ENCODE results near the gene NCL.
"Not testable (repeated sequence)": the region's sequence is repeated elsewhere in the genome, so short reads cannot be mapped to it uniquely, and the experiment has no call there.

Gene NCL

DNA sequence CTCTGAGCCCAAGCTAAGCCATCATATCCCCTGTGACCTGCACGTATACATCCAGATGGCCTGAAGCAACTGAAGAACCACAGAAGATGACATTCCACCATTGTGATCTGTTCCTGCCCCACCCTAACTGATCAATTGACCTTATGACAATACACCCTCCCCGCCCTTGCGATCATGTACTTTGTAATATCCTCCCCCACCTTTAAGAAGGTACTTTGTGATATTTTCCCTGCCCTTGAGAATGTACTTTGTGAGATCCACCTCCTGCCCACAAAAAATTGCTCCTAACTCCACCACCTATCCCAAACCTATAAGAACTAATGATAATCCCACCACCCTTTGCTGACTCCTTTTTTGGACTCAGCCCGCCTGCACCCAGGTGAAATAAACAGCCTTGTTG lies 33.8 kb downstream of the NCL start:
- not testable (repeated sequence) for DNase-seq (ENCODE audit: low read depth, low spot score)

DNA sequence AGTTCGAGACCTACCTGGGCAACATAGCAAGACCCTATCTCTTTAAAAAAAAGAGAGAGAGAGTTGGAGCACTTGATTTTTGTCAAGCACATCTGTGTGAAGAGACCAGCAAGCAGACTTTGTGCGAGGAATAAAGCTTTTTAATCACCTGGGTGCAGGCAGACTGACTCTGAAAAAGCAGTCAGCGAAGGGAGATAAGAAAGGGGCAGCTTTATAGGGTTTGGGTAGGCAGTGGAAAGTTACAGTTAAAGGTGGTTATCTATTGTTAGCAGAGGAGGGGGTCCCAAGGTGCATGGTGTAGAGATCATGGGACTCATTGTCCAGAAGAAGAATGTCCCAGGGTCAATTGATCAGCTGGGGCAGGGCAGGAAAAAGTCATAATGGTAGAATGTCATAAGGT lies 34.4 kb downstream of the NCL start:
- no peak for DNase-seq (ENCODE audit: low read depth, low spot score)

DNA sequence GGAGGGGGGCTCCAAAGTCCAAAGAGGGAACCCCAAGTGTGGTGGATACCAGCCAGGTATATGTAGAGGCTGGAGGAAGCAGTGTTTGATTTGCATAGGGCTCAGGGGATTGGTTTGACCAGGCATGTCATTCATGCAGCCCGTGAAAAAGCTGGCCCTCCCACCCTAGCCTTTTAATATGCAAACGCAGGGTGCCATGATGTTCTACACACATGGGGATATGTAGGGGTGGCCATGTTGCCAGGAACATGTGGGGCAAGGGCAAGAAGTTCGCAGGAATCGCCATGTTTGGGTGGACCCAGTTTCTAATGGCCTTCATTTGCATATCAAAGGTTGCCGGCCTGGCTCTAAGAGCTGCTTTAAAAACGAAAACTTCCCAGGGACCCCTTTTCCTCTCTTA lies 35.1 kb downstream of the NCL start:
- DNase-seq (ENCODE audit: low read depth, low spot score): no peak

DNA sequence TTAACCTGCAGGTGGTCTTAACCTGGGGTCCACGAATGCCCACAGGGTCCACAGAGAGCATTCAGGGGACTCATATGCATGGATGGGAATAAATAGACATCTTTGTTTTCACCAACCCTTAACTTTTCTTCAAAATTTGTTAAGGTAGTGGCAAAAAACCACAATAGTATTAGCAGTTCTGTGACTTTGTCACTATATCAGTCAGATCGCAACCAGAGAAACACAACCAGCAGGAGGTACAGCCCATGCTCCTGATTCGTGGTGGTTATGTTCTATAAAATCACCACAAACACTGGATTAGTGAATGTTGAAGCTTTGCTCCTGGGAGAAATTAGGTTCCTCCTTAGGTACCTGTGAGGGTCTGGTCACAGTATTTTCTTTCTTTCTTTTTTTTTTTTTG lies 37.2 kb downstream of the NCL start:
- DNase-seq (ENCODE audit: low read depth, low spot score): no peak

DNA sequence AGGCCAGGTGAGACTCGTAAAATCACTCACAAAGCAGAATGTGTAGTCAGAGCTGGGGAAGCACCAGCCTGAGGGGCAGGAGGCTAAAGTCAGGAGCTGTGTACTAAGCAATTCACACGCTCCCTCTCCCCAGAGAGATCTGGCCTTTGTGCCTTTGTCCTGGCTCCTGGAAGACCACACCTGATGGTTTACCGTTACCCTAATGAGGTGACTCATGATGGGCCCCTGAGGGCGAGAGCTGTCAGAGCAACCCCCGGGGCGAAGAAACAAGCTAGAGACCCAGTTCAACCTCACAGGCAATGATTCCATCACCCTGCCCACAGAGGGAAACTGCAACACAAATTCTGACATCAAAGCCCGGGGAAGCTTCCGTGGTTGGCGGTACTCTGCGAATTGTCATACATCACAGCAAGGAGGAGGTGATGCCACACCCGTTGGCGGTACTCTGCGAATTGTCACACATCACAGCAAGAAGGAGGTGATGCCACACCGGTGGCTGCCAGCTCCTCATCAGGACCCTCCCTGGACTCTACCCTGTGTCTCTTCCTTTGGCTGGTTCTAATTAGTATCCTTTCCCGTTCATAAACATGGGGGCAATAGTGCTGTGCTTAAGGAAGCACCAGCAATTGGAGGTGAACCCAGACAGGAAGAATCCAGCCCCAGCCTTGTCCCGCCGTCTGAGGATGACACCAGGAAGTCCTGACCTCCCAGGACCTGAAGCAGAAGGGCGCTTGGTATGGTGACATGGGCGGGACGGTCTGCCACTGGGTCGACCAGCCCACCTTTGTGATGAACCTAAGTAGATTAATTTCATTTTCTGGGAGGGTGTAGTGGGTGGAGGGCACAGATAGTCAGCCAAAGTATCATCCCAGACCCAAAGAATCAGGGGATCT lies 38.2 kb downstream of the NCL start:
- DNase-seq (ENCODE audit: low read depth, low spot score): no peak

DNA sequence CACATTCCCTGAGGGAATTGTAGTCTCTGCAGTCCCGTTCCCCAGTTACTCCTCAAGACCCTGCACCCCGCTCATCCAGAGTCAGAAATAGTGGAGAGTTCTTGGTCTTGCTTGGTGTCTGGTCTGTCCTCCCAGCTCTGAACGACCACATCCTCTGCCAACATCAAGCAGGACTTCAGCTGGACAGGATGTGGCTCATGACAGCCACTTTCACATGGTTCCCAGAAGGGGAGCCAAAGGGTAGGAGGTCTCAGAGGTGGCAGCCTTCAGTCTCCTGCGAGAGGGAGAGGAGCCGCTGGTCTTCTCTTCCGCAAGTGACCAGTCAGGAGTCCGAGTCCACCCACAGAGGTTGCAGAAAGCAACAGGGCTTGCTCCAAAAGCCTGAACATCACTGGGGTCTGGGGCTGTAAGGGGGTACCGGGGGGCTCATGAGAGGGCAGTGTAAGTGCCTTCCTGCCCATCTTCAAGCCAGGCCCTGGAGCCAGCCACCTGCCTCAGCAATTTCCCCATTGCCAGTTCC lies 38.9 kb downstream of the NCL start:
- no peak for DNase-seq (ENCODE audit: low read depth, low spot score)

DNA sequence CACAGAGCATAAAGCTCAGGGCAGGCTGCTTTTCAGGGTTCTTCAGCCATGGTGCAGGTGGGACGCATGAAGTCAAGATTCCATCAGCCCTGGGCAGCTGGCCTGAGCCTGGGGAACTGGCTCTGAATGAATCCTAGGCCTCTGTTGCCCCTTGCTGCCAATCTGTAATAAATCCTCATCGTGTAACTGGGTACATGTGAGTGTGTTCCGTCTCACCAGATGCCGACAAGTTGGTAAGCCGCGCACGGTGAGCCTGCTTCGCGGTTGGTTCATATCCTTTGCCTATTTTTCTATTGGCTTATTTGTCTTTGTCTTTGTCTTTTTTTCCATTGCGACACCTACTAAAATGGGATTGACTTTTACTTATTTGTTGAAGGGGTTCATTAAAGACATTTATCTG lies 41.1 kb downstream of the NCL start:
- no peak for DNase-seq (ENCODE audit: low read depth, low spot score)

DNA sequence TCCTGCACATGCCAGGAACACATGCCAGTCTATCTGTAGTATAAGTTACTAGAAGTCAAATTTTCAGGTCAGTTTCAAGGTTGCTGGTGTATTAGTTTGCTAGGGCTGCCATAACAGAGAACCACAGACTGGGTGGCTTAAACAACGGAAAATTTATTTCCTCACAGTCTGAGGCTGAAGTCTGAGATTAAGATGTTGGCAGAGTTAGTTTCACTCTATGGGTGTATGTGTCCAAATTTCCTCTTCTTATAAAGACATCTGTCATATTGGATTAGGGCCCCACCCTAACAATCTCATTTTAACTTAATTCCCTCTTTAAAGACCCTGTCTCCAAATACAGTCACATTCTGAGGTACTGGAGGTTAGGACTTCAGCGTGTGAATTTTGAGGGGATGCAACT lies 42.2 kb downstream of the NCL start:
- DNase-seq (ENCODE audit: low read depth, low spot score): no peak

DNA sequence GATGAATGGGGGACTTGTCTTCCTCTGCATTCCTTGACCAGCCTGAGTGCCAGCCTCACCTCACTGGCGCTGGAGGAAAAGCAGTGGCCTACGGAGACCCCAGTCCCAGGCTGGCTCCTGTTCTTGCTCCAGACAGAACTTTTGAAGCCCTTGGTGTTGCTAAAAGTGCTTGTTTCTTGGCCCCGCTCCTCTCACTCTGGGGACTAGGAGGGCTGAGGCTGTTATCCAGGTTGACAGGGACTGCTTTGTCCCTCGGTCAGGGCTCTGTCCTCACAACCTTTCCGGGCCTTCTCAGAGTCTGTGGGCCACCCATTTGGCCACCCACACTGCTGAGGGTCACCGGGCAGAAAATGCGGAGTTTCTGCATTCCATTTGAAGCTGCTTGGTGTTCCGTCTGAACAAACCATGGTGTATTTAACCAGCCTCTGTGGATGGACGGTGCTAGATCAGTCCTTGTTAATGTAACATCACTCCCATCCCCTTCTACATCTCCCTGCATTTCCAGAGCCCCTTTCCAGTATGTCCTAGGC lies 43.2 kb downstream of the NCL start:
- DNase-seq (ENCODE audit: low read depth, low spot score): no peak

DNA sequence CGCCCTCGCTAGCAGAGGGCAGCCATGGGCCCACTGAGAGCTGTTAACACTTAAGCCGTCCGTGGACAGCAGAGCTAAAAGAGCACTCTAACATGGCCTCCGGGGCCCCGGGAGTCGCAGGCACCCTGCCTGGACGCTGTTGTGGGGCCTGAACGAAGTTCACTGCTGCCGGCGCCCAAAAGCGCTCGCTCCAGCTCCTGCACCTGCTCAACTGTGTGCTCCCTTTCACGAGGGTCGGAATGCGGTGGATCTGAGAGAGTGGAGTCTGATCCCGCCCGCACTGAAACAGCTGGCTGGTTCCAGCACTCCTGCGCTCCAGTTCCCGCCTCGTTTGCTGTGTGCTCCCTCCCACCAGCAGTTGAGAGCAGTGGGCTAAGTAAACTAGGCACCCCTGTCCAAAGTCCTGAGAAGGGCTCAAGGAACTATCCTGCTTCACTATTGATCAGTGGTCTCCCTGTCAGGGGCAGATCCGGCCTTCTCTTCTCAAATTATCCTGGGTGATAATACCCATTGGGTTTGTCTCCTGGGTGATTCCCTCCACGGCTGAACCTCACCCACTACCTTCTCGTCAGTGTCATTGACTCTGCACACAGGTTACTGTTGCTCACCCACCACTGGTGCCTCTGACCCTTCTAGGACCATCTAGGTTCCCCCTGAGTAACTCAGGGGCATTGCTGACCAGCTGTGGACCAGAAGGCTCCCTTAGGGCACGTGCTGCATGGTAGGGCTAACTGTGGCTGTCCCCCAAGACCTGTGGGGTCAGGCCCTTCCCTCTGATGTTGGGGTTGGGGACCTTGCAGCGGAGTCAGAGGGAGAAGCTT lies 45.3 kb downstream of the NCL start:
- DNase-seq (ENCODE audit: low read depth, low spot score): no peak

DNA sequence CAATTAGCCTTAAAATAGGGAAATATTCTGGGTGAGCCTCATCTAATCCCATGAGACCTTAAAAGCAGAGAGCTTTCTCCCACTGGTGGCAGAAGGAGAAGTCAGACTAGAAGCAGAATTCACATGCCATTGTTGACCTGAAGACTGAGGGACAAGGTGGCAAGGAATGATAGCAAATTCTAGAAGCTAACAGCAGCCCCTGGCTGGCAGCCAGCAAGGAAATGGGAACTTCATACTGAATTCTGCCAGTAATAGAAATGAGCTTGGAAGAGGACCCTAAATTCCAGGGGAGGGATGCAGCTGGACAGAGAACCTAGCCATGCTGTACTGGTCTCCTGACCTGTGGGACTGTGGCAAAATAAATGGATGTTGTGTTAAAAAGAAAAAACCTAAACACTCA lies 49.3 kb downstream of the NCL start:
- DNase-seq (ENCODE audit: low read depth, low spot score): no peak

DNA sequence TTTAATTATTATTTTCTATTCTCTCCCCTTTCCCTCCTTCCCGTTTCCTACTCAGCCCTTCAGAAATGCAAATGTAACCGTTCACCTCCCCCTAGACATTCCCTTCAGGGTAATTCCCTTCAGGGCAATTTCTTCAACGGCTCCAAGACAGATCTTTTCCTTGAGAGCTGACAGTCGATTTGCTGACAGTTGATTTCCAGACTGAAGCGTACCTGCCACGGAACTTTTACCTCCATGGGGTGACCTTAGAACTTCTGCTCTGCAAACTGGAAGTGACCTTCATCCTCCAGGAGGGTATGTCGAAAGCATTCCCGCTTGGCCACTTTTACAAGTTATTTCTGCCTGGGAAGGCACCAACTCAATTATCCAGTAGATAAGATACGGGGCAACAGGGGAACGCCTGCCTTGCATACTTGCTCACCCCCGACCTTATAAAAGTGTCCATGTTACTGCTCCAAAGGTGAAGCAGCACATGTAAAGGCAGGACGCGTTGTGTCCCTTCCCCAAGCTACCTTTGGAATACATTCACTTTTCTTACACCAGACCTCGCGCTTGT lies 50.3 kb downstream of the NCL start:
- no peak for DNase-seq (ENCODE audit: low read depth, low spot score)

DNA sequence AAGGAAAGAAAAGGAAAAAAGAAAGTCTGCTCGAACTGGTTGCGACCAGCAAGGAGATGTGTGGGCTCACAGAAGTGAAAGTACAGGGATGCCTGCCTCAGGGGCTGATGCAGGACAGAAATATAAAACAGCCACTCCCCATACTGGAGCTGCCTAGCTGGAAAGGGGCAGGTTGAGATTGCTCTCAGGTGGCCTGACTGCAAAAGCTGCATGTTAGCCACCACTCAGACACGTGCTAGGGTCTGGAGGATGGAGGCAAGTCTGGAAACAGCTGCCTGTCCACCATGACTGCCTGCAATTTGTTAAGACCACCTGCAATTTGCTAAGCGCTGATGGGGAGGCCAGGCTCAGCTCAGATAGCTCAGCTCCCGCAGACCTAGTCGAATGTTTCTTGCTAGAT lies 50.8 kb downstream of the NCL start:
- no peak for DNase-seq (ENCODE audit: low read depth, low spot score)

DNA sequence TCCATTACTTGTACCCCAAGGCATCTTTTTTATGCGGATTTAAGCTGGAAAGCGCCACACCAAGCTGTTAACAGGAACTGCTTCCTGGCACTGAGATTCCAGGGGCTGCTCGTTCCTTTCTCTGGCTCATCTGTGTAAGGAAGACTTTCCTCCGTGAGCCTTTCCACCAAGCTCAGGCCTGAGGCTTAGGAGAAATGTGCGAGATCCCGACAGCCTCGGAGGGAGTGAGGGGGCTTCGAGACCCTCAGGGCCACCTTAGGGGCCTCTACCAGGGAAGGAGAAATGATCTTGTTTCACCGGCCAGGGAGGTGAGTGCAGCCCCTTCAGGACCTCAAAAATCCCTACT lies 51.7 kb downstream of the NCL start:
- no peak for DNase-seq (ENCODE audit: low read depth, low spot score)

DNA sequence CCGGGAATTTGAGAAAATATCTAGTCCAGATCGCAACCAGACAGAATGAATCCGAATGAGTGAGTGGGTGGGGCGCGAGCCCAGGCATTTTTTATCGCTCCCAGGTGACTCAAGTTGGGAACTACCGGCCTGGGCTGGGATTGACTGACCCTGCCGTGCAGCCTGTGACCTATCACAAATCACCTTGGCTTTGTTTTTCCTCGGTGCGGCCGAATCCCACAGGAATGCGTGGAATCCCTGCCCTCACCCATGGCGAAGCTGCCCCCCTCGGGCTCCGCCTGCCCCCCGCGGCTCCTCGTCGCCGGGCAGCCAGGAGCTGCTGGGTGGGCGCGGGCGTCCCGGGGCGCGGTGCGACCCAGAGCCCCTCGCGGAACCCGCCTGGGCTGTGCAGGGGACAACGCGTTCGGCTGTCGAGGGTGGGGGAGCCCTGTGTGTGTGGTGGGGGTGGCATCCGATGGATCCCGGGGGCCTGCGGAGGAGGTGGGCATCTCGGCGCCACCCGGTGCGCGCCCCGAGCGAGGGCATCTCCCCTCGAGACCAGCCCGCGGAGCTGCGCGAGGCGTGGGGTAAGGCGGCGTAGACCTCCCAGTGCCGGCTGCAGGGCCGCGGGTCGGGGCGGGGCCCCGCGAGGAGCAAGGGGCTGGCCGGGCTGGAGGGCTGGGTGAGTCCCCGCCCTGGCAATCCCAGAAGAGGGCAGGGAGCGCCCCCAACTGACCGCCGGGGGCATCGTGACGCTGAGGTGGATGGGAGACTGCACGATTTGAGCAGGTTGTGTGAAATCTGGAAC lies 52.3 kb downstream of the NCL start:
- DNase-seq (ENCODE audit: low read depth, low spot score): peak; percentile 95

DNA sequence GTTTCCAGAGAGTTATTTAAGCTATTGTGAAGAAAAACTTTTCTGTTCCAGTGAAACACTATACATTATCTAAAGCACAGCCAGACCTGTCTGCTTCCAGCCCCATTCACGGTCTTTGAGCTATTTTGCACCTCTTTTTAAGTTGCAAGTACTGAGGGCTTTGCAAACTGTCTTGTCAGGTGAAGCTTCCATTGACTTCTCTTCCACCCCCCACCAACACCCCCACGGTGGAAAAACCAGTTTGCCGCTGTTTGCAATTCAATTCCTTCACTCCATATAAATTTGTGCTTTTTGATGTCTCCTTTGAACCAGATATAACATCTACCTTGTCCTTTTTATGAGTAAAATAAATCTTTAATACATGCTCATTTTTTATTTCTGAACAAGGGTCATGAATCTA lies 53.0 kb downstream of the NCL start:
- DNase-seq (ENCODE audit: low read depth, low spot score): no peak

DNA sequence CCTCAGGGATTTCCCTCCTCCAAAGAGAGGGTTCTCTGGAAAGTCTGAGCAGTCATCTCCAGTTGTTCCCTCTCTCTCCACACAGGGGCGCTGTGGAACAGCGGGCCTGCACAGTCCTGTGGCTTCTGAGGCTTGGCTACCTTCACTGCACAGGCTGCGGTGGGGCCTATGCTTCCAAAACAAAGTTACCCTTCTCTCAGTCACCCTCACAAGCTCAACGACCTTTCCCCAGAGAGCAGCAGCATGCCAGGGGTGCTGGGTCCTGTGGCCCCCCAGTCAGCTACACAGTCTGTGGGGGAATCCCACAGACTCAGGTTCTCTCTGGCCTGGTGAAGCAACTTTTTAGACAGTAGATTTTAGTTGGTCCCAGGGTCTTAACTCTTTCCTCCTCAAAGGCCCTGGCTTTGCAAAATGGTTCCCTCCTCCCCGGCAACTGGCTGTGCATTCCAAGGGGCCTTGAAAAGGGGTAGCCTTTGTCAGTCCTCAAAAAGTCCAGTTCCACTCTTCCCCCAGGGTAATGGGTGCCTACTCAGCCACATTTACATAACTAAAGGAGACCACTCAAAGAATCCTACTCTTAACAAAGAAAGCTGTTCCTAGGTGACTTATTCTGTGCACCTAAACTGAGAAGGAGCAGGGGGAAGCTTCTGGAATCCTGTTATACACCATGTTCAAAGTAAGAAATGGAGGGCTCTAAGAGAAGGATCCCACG lies 53.8 kb downstream of the NCL start:
- no peak for DNase-seq (ENCODE audit: low read depth, low spot score)

DNA sequence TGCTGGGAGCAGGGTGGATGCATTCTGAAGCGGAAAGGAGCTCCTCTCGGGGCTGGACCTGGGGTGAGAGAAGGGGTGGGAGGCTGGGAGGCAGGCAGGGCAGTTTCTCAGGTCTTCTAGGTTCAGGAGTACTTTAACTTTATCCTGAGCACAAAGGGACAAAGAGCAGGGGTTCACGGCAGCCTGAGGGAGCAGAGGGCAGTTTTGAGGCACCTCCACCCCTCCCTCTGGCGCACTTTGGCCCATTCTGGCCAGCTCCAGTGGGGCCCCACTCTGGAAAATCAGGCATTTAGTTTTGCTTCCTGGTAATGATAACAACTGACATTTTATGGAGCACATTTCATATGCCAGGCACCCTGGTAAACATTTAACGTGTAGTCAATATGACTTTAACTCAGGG lies 54.5 kb downstream of the NCL start:
- no peak for DNase-seq (ENCODE audit: low read depth, low spot score)

DNA sequence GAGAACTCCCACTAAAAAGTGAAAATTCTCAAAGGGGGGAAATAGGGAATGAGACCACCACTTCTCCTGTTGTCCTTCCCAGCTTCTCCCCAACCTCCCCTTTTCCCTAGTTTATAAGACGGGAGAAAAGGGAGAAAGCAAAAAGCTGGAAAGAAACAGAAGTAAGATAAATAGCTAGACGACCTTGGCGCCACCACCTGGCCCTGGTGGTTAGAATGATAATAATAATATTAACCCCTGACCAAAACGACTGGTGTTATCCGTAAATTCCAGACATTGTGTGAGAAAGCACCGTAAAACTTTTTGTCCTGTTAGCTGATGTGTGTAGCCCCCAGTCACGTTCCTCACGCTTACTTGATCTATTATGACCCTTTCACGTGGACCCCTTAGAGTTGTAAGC lies 56.0 kb downstream of the NCL start:
- DNase-seq (ENCODE audit: low read depth, low spot score): not testable (repeated sequence)

DNA sequence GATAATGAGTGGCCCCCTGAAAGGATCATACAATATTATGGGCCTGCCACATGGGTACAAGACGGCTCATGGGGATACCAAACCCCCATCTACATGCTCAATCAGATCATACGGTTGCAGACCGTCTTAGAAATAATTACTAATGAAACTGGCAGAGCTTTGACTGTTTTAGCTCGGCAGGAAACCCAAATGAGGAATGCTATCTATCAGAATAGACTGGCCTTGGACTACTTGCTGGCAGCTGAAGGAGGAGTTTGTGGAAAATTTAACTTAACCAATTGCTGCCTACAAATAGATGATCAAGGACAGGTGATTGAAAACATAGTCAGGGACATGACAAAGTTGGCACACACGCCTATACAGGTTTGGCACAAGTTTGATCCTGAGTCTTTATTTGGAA lies 56.6 kb downstream of the NCL start:
- not testable (repeated sequence) for DNase-seq (ENCODE audit: low read depth, low spot score)
